ENCODE measurements around the gene GJB5. TPM values are rescaled to one million over a fixed set of nuclear protein-coding genes. Genes with fewer than 3 reads are reported as not detected.

GJB5 gene
- total RNA-seq, result not detected

GRCh38 chr1:34754964-34755637 is at the start of gene GJB5:
Gene GJB5 (plus strand): TSS chr1:34755047. CDS start chr1:34757331, 2,284 bp downstream.
- ATAC-seq (ENCODE audit: low FRiP score) (no peak), DNase-seq (ENCODE audit: low spot score) (no peak)

GRCh38 chr1:34705077-34705476 is 49.8 kb upstream of the GJB5 start:
- ATAC-seq (ENCODE audit: low FRiP score), result no peak
- no peak for DNase-seq (ENCODE audit: low spot score)
- TF ChIP-seq CTCF (IDR thresholded peaks at IDR 0.05), result no peak

More at GRCh38 chr1:34754964-34755637, at the start of gene GJB5:
- no peak for TF ChIP-seq CTCF (IDR thresholded peaks at IDR 0.05)

GRCh38 chr1:34708106-34708505 is 46.7 kb upstream of the GJB5 start:
- DNase-seq (ENCODE audit: low spot score) (no peak), ATAC-seq (ENCODE audit: low FRiP score) (no peak)
- no peak for TF ChIP-seq CTCF (IDR thresholded peaks at IDR 0.05)

GRCh38 chr1:34709547-34709946 is 45.3 kb upstream of the GJB5 start:
- no peak for TF ChIP-seq CTCF (IDR thresholded peaks at IDR 0.05)
- no peak for ATAC-seq (ENCODE audit: low FRiP score)

GRCh38 chr1:34710812-34711211 is 44.0 kb upstream of the GJB5 start:
- ATAC-seq (ENCODE audit: low FRiP score) (no peak), DNase-seq (ENCODE audit: low spot score) (no peak)
- TF ChIP-seq CTCF (IDR thresholded peaks at IDR 0.05), result no peak

More at GRCh38 chr1:34709547-34709946, 45.3 kb upstream of the GJB5 start:
- DNase-seq (ENCODE audit: low spot score), result no peak

- no peak for ATAC-seq (ENCODE audit: low FRiP score)
- no peak for TF ChIP-seq CTCF (IDR thresholded peaks at IDR 0.05)
These were observed 43.4 kb upstream of the GJB5 start for GRCh38 chr1:34711485-34711884.

GRCh38 chr1:34712007-34712688 is 42.7 kb upstream of the GJB5 start:
- ATAC-seq (ENCODE audit: low FRiP score), result no peak
- no peak for TF ChIP-seq CTCF (IDR thresholded peaks at IDR 0.05)
- no peak for DNase-seq (ENCODE audit: low spot score)

More at GRCh38 chr1:34711485-34711884, 43.4 kb upstream of the GJB5 start:
- no peak for DNase-seq (ENCODE audit: low spot score)

All from omental fat pad (tissue), 4 donors.